Loucy (cell line): ENCODE data around the gene VWA5B1.

Experiments
- CTCF ChIP-seq: fragments of 200-600 bp; sonication (generic); conservative IDR thresholded peaks from 2 replicates; pipeline ENCODE4 v1.5.1; 2014; ENCODE audit warnings: mild to moderate bottlenecking, antibody characterized with exemption, low read length
- EZH2phosphoT487 ChIP-seq: fragments of 200-600 bp; IDR thresholded peaks from 2 replicates; pipeline ENCODE4 v1.6.1; 2018; ENCODE audit warnings: antibody characterized with exemption, mild to moderate bottlenecking, moderate library complexity, borderline replicate concordance

- no peak for TF ChIP-seq CTCF
- no peak for TF ChIP-seq EZH2phosphoT487
Observed at GRCh38 chr1:20366056-20366462, 75.4 kb downstream of the VWA5B1 start.
